ENCODE data around the gene COX4I1.

The COX4I1 gene

DNA sequence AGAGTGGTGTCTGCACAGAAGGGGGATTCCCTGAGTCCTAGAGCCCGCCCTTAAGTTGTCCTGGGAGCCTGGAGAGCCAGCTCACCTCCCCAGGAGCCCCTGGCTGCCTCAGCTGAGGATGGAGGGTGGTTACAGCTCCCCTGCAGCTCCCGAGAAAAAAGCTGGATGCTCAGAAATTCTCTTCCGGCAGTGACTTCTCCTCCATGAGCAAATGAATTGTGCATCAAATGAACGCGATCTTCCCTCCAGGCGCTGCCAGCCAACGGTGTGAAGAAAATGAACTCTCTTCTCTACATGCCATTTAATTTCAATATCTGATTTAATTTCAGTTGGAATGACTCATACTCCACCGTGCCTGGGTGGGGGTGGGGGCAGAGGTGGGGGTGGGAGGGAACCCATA lies 34.3 kb upstream of the COX4I1 start:
- peak in 23 of 42 donors; percentile 14 to 64 (median 31) for DNase-seq
- intact Hi-C loops (cut with DNase I), result no loop called here

DNA sequence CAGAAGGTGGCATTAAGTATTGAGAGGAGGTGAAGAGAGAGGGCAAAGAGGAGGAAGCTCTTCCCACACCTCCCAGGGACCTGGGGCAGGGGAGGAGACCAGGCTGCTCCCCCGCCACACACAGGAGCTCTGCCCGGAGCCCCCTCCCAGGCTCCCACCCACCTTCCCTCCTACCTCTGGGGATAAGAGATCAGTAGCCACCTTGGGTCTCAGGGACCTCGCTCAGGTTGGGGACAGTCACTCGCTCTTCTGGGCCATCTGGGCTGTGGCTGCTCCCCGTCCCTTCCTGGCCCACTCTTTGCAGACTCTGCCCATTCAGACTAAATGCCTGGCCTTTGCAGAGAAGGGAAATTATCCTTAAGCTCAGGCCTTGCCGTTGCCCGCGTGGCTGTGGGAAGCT lies 33.7 kb upstream of the COX4I1 start:
- intact Hi-C loops (cut with DNase I), result no loop called here
- no peak for DNase-seq

DNA sequence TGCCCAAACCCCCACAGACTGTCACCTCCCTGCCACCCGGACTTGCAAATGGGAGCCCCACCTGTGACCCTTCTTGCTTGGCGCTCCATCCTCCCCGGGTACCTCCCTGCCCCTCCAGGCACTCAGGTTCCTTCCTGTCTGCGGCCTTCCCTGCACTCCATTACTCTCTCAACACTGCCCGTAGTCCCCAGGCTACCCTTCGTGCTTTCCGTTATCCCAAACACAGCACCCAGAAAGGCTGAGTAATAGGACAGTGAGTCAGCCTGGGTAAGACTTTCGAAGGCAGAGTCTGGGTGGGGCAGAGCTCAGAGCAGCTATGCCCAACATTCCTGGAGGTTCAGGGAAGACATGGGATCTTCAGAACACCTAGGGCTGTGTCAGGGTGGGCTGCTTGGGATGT lies 32.0 kb upstream of the COX4I1 start:
- peak in 23 of 42 donors; percentile 10 to 76 (median 40) for DNase-seq
- intact Hi-C loops (cut with DNase I), result no loop called here

DNA sequence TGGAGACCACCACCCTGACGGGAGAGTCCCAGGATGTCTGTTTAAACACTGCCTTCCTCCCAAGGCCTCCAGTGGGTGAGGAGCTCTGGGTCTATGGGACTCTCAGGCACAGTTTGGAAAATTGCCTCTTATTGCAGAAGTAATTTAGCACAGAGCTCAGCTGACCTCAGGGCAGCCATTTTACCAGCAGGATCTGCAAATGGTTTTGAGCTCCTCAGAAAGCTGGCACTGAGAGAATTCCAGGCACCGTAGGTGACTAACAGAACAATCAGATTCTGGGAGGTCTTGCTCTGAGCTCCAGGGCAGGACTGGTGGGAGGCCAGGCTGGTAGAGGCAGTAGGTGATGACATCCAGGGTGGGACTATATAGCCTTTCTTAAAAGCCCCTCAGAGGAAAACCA lies 31.3 kb upstream of the COX4I1 start:
- DNase-seq, result no peak
- intact Hi-C loops (cut with DNase I), result no loop called here

DNA sequence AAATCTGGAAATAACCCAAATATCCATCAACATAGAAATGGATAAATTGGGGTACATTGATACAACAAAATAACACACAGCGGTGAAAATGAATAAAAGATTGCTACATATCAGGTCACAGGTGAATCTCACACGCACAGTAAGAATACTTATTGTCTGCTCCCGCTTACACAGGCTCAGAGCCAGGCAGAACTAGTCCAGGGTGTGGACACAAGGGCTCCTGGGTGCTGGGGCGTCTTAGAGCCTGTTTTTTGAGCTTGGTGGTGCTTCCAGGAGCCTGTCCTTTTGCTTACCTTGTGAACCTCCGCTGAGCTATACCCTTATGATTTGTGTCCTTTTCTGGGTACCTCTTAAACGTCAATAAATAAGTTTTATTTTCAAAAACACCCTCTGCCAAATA lies 28.8 kb upstream of the COX4I1 start:
- intact Hi-C loops (cut with DNase I), result no loop called here
- no peak for DNase-seq

DNA sequence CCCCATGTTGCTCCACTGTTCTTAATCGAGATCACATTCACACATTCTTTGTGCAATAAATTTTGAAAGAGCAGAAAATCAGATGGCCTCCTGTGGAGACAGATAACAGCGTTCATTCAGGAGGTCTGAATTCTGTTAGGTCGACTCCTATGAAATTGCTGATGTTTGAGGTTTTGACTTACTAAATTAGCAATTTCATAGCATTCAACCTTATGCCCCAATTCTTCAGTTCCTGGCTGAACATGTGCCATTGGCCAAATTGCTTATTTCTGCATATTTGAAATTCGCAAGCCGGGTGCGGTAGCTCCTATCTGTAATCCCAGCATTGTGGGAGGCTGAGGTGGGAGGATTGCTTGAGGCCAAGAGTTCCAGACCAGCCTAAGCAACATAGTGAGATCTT lies 26.5 kb upstream of the COX4I1 start:
- intact Hi-C loops (cut with DNase I), result no loop called here
- DNase-seq, result no peak

DNA sequence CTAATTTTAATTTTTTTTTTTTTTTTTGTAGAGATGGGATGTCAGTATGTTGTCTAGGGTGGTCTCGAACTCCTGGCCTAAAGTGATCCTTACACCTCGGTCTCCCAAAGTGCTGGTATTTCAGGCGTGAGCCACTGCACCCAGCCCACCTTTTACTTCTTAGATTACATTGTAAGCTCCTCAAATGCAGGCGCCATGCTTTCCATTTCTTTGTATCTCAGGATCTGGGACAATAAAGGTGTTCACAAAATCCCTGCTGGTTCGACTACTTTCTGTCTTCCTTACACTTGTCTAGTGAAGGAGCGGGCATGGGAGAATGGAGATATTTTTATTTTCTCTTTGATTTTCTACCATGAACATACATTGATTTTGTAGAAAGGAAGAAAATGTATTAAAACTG lies 25.4 kb upstream of the COX4I1 start:
- DNase-seq, result no peak
- intact Hi-C loops (cut with DNase I), result no loop called here

DNA sequence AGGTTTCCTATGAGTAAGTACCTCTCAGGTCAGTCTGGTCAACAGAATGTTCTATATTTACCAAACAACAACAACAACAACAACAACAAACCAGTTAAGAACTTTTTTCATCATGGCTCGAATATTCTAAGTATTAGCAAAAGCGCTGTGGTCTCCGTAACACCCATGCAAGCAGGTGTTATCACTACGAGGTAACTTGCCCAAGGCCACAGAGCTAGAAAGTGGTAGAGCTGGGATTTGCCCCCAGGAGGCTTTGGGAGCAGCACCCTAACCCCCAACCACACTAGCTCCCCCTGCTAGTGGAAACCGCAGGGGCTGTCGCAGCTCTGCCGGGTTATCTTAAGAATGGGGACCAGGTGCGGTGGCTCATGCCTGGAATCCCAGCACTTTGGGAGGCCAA lies 24.7 kb upstream of the COX4I1 start:
- DNase-seq, result no peak

DNA sequence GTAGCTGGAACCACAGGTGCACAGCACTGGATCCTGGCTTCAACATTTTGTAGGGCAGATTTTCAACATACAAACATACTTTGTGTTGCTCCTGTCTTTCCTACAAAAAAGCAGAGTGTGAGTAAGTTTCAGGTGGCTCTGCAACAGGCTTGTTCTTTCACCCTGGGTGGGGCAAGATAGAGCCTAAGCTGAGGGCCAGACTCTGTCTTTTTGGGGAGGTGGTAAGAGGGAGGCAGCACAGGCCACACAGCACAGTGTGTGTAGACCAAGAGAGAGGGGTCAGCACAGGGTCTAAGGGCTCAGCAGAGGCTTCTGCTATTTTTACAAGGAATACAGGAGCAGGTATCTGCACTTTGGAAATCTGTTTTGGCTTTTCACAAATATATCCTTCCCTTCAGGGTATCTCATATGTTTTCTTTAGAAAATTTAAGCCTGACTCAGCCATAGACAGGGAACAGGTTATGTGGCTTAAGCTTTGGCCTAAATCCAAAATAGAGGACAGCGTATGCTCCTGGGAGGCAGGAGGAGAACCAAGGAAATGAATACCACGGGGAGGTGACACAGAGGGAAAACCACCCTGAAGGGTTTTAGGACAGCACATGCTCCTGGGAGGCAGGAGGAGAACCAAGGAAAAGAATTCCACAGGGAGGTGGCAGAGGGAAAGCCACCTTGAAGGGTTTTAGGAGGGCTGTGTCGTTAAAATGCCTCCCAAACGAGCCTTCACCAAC lies 21.7 kb upstream of the COX4I1 start:
- DNase-seq, result no peak
- intact Hi-C loops (cut with DNase I), result no loop called here

More for the DNA sequence above, 24.7 kb upstream of the COX4I1 start:
- intact Hi-C loops (cut with DNase I), result no loop called here

DNA sequence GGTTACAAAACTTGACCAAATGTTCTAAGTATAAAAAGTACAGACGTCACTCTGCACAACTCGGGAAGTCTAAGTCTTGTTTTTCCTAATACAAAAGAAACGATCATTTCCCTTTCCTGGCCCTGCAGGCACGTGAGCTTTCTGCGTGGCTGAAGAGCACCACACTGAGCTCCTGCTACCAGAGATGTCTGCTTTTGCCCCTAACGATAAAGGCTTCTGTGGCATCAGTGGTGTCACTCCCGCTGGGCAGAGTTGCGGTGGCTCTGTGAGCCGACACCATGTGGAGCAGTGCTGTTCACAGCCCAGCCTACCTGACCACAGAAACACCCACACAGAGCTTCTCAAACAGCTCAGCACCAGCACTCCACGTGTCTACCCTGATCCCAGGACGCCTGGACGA lies 20.6 kb upstream of the COX4I1 start:
- intact Hi-C loops (cut with DNase I), result no loop called here

DNA sequence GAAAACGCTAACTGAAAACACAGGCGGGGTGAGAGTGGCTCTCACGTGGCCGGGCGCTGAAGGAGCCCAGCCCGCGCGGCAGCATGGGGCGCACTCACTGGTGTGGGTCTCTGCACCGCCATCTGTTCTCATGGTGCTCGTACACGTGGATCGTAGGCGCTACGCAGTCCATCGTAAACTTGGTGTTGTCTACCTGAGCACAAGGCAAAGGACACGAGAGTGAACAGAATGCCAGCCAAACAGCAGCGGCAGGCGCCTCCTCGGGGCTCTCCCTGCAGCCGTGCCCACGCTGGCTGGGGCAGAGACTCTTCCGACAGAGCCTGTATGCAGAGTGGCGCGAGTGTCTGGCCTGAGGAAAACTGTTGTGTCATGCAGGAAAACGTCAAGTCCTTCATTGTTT lies 19.2 kb upstream of the COX4I1 start:
- no peak for DNase-seq
- intact Hi-C loops (cut with DNase I), result no loop called here

More for the DNA sequence above, 20.6 kb upstream of the COX4I1 start:
- peak in 1 of 42 donors; percentile 10 for DNase-seq

DNA sequence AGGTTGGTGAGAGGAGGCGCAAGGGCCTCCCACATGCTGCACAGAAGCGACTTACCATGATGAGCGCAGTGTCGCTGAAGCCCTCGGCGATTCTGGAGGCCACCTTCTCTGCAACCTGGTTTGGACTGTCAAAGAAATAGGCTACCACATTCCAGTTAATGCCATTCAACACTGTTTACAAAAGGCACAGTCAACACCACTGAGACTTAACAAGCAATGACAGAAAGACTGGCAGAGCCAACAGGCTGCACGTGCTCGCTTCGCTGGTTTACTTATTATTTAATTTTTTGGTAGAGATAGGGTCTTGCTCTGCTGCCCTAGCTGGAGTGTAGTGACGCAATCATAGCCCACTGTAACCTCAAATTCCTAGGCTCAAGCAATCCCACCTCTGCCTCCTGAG lies 18.3 kb upstream of the COX4I1 start:
- DNase-seq, result no peak
- intact Hi-C loops (cut with DNase I), result no loop called here

DNA sequence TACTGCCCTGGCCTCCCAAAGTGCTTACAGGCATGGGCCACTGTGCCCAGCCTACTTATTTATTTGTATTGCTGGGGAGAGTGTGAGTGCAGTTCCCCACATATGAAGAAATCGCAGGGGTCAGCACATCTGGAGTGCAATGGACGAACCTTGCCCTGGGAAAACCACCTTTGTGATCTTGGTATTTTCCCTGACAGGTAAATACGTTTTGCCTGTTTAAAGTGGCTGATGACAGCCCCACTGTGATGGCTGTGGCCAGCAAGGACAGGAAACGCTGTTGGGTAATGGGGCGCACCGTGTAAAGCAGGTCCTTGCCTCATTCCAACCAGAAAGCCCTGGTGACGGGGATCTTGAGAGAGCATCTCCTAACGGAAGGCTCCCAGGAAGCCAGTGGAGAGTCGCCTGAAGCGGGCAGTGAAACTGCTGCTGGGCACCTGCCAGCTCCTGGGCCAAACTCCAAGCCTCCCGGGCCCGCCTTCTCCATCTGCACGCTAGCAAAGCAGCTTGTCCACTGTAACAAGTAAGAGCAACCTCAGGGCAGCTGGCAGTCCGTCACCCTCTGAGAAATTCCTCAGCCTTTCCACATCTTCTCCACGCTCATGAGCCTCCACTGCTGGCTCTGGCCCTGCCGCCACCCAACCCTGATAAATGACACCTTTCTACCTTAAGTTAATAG lies 17.7 kb upstream of the COX4I1 start:
- peak; percentile 25 to 87 (median 69) for DNase-seq
- intact Hi-C loops (cut with DNase I), result no loop called here

DNA sequence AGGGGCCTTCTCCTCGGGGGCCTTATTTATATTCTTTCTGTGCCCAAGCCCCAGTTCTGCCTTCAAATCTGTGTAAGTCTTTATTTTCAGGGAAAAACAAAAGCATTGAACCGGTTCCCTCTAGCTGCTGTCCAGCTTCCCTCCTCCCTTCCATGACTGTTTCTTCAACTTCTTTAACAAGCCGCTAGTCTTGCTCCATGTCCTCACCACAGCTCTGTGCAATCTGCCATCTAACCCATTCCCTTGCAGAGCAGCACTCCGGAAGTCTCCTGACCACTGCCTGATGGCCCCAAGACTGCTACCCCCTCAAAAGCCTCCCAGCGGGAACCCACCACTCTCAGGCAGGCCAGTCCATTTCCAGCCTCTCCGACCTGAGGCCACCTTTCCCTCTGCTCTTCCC lies 17.0 kb upstream of the COX4I1 start:
- intact Hi-C loops (cut with DNase I), result no loop called here

DNA sequence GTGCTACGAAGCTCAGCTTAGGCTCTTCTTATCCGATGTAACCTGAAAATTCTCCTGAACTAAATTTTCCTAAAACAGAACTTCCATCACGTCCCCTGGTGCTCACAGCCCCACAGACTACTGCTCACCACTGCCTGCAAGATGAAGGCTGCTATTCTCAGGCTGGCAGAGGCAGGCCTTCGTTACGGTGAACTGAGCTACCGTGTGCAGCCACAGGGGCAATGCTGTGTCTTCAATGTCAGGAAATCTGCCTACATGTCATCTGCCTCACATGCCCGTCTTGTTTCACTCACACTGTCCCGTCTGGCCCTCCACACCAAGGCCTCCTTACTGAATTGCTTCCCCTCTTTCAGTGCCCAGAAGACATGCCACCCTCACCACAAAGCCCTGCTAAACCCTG lies 16.1 kb upstream of the COX4I1 start:
- no peak for DNase-seq
- intact Hi-C loops (cut with DNase I), result no loop called here

More for the DNA sequence above, 17.0 kb upstream of the COX4I1 start:
- DNase-seq, result peak in 1 of 42 donors; percentile 17

DNA sequence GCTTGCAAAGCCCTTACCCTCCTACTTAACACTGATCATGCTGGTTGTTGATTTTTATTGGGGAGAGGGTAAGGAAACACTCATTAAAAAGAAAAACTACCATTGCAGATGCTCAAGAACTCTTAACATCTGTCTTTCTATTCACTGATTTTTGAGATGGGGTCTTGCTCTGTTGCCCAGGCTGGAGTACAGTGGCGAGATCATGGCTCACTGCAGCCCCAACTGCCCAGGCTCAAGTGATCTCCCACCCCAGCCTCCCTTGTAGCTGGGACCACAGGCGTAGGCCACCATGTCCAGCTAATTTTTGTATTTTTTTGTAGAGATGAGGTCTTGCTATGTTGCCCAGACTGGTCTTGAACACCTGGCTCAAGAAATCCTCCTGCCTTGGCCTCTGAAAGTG lies 14.7 kb upstream of the COX4I1 start:
- DNase-seq, result no peak
- intact Hi-C loops (cut with DNase I), result no loop called here

DNA sequence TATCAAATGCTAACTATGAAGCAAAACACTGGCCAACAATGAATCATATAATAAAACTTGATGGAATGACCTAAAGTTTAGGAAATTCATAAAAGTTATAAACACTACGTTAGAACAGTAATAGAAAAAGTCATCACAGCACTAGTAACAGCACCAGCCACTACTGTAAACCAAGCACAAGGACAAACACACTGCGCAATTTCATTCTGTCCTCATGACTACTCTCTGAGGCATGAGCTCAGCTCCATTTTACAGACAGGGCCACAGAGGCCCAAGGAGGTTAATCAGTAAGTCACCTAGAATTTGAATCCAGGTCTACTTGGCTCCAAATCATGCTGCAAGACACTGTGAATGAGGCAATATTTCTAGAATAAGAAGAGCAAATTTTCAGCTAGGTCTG lies 13.6 kb upstream of the COX4I1 start:
- DNase-seq, result no peak
- intact Hi-C loops (cut with DNase I), result no loop called here

DNA sequence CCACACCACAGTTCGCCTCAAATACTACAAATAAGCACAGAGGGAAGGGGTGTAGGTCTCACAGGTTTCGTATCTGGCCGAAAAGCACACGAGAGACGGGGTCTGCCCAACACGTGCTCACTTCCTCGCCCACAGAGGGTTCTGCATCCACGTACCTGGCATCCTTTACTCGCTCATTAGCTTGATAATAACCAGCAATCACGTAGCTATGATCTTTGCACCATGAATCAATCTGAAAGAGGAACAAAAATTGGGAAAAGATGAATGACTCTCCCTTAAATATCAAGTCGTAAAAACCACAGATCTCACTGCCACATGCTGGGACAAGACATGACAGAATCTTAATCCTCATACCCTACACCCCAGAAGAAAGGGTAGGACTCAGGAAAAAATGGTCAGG lies 10.7 kb upstream of the COX4I1 start:
- DNase-seq, result no peak
- intact Hi-C loops (cut with DNase I), result no loop called here

DNA sequence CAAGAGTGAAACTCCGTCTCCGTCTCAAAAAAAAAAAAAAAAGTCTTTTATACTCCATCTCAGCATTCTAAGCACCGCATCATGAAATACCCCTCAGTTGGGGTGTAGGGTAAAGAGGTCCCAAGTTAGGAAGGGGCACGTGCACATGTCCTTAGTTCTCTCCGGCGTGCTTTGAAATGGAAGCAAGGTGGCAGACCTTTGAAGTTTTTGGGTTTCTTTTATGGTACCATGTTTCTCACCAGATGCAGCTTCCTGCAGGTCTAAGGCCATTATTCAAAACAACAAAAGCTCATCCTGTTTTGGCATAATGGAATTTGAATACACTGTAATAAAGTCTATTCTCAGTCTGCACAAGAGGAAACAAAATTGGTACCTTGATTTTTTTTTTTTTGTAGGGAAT lies 9.7 kb upstream of the COX4I1 start:
- intact Hi-C loops (cut with DNase I), result no loop called here
- no peak for DNase-seq

DNA sequence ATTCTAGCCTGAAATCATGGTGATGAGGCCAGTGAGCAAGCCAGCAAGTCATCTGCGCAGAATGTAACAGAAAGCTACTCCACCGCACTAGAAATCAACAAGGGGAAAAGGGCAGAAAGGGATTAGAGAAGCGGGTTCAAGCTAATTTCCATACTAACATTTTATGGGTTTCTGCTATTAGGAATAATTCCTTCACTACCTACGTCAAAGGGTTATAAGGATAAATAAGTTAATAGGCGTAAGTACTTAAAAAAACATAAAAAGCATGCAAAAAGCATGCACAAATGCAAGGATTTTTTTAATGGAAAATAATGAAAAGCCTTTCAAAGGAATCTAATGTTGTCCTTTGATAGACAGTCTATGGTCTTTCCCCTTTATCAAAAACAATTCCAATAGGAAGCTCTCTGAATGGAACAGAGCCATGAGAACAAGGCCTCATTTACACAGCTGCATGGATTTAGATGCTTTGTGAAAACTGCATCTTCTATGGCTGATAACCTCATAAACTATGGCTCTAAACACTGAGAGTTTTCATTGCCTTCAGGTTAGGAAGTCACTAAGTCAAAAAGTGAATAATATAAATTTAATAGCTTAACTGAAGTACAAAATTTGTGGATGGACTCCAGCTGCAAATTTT lies 5.7 kb upstream of the COX4I1 start:
- no peak for DNase-seq
- intact Hi-C loops (cut with DNase I), result no loop called here

DNA sequence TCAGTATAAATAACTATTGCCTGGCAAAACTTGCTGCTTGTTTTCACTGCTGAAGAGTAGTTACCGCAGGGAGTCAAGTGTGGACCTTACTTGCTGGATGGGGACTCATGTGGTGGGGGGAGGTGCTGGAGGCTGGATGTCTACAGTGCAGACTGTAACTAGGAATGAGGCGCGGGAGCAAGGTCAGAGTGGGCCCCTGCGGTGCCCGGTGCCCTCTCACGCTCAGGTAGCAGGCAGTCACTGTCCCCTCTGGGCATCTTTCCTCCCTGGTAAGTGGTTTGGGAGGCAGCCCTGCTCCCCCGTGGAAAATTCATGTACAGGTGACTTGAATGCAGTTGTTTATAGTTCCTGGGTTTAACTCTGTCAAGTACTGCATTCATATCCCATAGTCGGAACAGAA lies 4.8 kb upstream of the COX4I1 start:
- intact Hi-C loops (cut with DNase I), result no loop called here
- peak in 1 of 42 donors; percentile 4 for DNase-seq

All from head of caudate nucleus (tissue), 42 donors.